ACHN (cell line): ENCODE results near the gene LUM.

Experiments
- DNase-seq: peaks from one replicate; pipeline ENCODE4 v3.0.0-alpha.2; 2015
- in situ Hi-C: cut with HindIII; loops from 2 replicates; pipeline ENCODE4 v1.10.0; 2017; ENCODE audit warnings: low sequenced_read_pairs, low pct_ligation_motif_present, low pct_unique_long_range_greater_than_20kb

Gene LUM

DNA sequence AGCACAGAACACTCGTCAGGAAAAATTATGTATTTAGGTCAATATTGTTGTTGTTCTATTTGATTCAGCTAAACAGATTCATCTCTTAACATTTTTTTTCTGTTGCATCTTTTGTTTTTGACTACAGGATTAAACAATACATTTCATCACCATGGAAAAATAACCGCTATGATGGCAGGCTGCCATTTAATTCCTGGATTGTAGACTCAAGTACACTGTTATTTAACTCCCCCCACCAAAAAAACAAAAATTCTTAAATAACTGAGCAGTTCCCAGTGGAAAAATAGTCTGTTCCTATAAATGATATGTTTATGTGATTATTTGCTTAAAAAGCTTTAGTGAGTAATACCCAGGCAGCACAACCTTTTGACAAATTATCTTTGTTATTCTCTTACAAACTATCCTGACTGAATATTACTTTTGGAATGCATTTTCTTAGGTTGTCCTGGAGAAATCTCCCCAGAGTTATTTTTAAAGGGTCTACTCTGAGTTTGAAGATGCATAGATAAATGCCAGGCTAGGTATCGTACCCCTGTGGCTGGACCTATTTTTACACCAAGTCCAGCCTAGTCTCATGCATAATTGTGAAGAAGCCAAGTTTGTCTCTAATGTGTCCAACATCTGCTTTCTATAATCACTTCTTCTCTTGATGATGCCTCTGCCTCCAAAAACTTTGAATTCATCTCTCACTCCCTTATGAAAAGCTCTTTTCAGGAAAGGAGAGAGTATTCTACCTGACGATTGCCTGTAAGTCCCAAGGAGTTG is 57.2 kb downstream of the LUM start:
- no peak for DNase-seq
- in situ Hi-C loops, result no loop called here
